ENCODE measurements around the gene CPED1.

Gene CPED1

DNA sequence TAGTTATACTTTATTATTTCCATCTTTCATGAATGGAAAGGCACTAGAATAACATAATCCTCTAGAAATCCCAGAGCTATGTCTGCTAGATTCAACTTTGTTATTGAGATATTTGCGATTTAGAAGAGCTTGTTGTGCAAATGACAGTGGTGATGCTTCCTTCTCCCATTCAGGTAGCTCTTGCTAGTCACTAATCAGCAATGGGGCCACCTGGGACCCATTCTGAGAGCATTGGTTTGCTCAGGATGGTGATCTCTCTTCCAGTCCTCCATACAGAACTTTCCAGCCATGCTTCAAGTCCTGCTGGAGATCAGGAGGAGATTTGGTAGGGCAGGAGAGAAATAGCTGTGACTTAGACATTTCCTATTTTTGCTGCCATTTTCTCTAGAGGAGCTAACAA lies 274.5 kb downstream of the CPED1 start:
- ATAC-seq (replicated peaks) (no peak), DNase-seq (no peak)
- Mint-ChIP-seq H3K27me3 (no peaks in the 10 kb centered on the region), H3K4me3 (no peak overlapping the region), H3K27ac (no peak overlapping the region), H3K4me1 (peaks cover 16 to 41% of the 10 kb centered on the region in 2 donors), H3K36me3 (peaks cover 19 to 35% of the 10 kb centered on the region in 2 donors), H3K9me3 (peaks cover 0 to 2% of the 10 kb centered on the region in 2 donors)

DNA sequence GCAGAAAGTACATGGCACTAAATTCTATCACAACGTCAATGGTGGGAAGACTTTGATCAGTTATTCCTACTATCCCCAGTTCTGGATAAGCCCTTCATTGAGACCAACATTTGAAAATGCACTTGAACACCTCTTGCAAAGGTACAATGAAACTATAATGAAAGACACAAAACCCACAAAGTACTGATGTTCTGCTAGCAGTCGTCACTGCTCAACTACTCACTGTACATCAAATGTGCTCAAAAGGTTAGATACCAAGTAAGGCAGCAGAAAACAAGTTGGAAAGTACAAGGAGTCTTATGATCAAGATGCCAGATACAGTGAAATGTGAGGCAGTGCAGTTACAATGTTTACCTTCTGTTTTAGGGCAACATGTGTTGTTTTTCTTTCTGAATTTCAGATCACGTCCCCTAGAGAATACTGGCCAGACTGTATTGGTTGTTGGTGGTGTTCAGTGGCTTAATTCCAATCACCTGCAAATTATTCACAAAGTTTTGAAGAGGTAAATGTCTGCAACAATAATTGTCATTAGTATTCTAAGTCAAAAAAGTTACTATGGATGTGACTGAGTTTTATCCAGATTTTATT lies 277.9 kb downstream of the CPED1 start:
- DNase-seq, result no peak
- peaks cover 24 to 41% of the 10 kb centered on the region in 2 donors for H3K36me3 Mint-ChIP-seq
- no peak overlapping the region for H3K27ac Mint-ChIP-seq
- H3K9me3 Mint-ChIP-seq, result peaks cover 0 to 3% of the 10 kb centered on the region in 2 donors
- H3K4me3 Mint-ChIP-seq, result no peak overlapping the region
- no peak for ATAC-seq (replicated peaks)
- peaks cover 9 to 35% of the 10 kb centered on the region in 2 donors for H3K4me1 Mint-ChIP-seq
- H3K27me3 Mint-ChIP-seq, result no peaks in the 10 kb centered on the region

DNA sequence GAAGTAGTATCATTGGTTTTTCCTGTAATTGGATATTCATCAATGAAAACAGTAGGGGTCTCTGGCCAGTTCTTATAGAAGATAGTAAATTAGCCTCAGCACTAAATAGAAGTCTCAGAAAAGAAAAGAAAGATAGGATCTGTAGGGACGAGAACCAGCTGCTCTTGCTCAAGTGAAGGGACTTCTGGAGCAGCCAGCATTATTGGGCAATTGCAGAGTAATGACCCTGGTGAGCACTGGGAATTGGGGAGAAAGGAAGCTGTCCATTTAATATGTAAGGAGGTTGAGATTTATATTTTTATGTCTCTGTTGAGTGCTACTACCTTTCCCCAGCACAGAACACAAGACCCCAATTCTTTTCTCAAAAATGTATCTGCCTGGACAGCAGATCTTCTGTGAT lies 279.1 kb downstream of the CPED1 start:
- DNase-seq (no peak), ATAC-seq (replicated peaks) (no peak)
- H3K4me3 Mint-ChIP-seq, result no peak overlapping the region
- peaks cover 1 to 3% of the 10 kb centered on the region in 2 donors for H3K9me3 Mint-ChIP-seq
- H3K36me3 Mint-ChIP-seq, result peaks cover 19 to 35% of the 10 kb centered on the region in 2 donors
- no peak overlapping the region for H3K27ac Mint-ChIP-seq
- no peaks in the 10 kb centered on the region for H3K27me3 Mint-ChIP-seq
- peaks cover 13 to 38% of the 10 kb centered on the region in 2 donors for H3K4me1 Mint-ChIP-seq

- no peak for ATAC-seq (replicated peaks)
- Mint-ChIP-seq H3K27me3 (no peaks in the 10 kb centered on the region), H3K9me3 (peaks cover 3% of the 10 kb centered on the region in 2 donors), H3K4me3 (no peak overlapping the region), H3K27ac (no peak overlapping the region), H3K36me3 (peaks cover 16 to 30% of the 10 kb centered on the region in 2 donors), H3K4me1 (peaks cover 18 to 56% of the 10 kb centered on the region in 2 donors)
- no peak for DNase-seq
Observed at GRCh38 chr7:121269798-121270197, 281.3 kb downstream of the CPED1 start.

- DNase-seq (no peak), ATAC-seq (replicated peaks) (no peak)
- Mint-ChIP-seq H3K36me3 (peaks cover 8 to 21% of the 10 kb centered on the region in 2 donors), H3K9me3 (peaks cover 3% of the 10 kb centered on the region in 2 donors), H3K4me3 (no peak overlapping the region), H3K27me3 (no peaks in the 10 kb centered on the region), H3K4me1 (peaks cover 17 to 56% of the 10 kb centered on the region in 2 donors), H3K27ac (no peak overlapping the region)
Observed at GRCh38 chr7:121271098-121271497, 282.6 kb downstream of the CPED1 start.

DNA sequence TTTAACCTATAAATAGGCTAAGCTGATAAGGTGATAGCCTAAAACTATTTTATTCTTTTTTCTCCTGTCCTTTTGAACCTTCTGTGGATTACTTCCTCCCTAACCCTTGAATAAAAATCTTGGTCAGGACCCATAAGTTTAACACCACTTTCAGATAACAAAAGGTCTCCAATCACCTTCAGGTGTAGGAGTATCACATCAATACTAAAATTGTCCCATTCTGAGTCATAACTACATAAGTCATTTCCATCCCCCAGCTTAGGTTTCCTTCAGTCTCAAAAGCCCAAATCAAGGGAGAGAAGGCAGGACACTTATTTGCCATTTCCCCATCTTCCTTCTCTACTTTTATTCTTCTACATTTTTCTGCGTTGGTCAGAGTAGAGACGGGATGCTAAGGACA lies 283.4 kb downstream of the CPED1 start:
- peak; percentile 66 to 78 for ATAC-seq (replicated peaks)
- H3K27me3 Mint-ChIP-seq, result no peaks in the 10 kb centered on the region
- H3K4me1 Mint-ChIP-seq, result peaks cover 21 to 61% of the 10 kb centered on the region in 2 donors
- H3K36me3 Mint-ChIP-seq, result peaks cover 11 to 20% of the 10 kb centered on the region in 2 donors
- peaks cover 3% of the 10 kb centered on the region in 2 donors for H3K9me3 Mint-ChIP-seq
- H3K27ac Mint-ChIP-seq, result no peak overlapping the region
- H3K4me3 Mint-ChIP-seq, result no peak overlapping the region
- no peak for DNase-seq

GRCh38 chr7:121272676-121273075 lies 284.2 kb downstream of the CPED1 start:
- H3K9me3 Mint-ChIP-seq, result peaks cover 1 to 3% of the 10 kb centered on the region in 2 donors
- no peak for DNase-seq
- no peak overlapping the region for H3K4me3 Mint-ChIP-seq
- H3K27me3 Mint-ChIP-seq, result no peaks in the 10 kb centered on the region
- no peak overlapping the region for H3K27ac Mint-ChIP-seq
- peaks cover 27 to 65% of the 10 kb centered on the region in 2 donors for H3K4me1 Mint-ChIP-seq
- ATAC-seq (replicated peaks), result no peak
- peaks cover 13 to 22% of the 10 kb centered on the region in 2 donors for H3K36me3 Mint-ChIP-seq

DNA sequence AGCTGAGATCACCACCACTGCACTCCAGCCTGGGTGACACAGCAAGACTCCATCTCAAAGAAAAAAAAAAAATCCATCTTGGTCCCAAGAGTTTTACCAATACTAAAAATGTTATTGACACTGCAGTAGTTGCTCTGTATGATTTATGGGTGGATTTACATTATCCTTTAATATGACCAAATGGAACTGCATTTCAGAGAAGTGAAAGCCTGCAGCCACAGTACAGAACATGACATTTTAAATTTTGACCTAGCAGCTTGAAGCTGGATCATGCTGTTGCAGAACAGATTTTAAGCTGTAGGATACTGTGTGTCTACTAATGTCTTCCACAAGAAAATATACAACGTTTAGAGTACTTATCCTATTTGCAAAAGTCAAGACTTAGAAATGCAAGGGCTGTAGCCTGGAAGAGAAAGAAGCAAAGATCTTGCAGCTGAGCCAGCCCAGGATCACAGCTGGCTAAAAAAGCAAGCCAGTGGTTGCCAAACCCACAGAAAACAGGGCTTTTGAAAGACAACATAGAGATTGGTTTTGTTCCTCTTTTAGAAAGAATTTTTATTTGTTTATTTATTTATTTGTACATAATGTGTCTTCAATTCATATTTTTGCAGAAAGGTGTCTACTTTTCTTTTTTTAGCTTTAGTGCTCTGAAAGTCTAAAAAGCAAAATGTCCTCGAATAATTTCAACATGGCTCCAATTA lies 285.1 kb downstream of the CPED1 start:
- H3K9me3 Mint-ChIP-seq, result peaks cover 1 to 3% of the 10 kb centered on the region in 2 donors
- H3K27me3 Mint-ChIP-seq, result no peaks in the 10 kb centered on the region
- peaks cover 13 to 23% of the 10 kb centered on the region in 2 donors for H3K36me3 Mint-ChIP-seq
- ATAC-seq (replicated peaks), result peak; percentile 70 to 71
- no peak overlapping the region for H3K27ac Mint-ChIP-seq
- H3K4me3 Mint-ChIP-seq, result peak overlapping the region in 1 of 2 donors; percentile 44
- DNase-seq, result no peak
- H3K4me1 Mint-ChIP-seq, result peaks cover 32 to 68% of the 10 kb centered on the region in 2 donors

DNA sequence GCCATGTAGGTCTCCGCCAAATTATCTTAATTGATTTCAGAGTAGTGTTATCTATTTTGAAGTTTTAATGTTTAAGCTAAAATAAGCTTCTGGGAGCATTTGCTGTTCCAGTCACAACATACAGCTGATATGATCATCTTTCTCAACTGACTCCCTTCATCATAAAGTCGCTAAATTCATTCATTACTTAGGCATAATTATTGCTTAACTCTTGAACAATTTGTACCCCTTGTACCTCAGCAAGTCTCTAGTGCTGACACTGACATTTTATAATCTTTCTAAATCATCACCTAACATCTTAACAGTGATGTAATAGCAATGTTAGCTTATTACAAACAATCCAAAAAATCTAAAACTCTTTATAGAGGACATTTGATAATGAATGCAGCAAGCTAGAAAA lies 286.0 kb downstream of the CPED1 start:
- DNase-seq (no peak), ATAC-seq (replicated peaks) (no peak)
- H3K27ac Mint-ChIP-seq, result no peak overlapping the region
- H3K9me3 Mint-ChIP-seq, result peaks cover 1 to 3% of the 10 kb centered on the region in 2 donors
- no peak overlapping the region for H3K4me3 Mint-ChIP-seq
- peaks cover 12 to 19% of the 10 kb centered on the region in 2 donors for H3K36me3 Mint-ChIP-seq
- H3K27me3 Mint-ChIP-seq, result no peaks in the 10 kb centered on the region
- peaks cover 34 to 69% of the 10 kb centered on the region in 2 donors for H3K4me1 Mint-ChIP-seq

DNA sequence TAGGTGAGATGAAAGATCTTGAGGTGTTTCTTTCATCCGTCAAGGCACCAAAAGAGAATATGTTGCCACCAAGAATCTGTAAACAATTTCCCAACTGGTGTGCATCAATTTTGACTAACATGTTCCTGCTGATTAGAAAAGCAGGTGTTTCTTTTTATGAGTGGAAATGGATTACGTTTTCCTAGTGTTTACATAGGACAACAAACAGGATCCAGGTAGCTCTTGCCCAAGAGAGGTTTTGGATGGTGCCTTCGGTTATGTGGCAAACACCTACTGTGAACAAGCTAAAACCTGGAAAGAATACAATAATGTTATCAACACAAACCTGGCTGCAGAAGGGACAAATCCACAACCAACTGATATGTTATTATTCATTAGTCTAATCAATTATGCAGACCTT lies 286.7 kb downstream of the CPED1 start:
- Mint-ChIP-seq H3K27ac (no peak overlapping the region), H3K27me3 (no peaks in the 10 kb centered on the region), H3K9me3 (peaks cover 1 to 3% of the 10 kb centered on the region in 2 donors), H3K36me3 (peaks cover 8 to 22% of the 10 kb centered on the region in 2 donors), H3K4me1 (peaks cover 37 to 72% of the 10 kb centered on the region in 2 donors), H3K4me3 (no peak overlapping the region)
- ATAC-seq (replicated peaks) (no peak), DNase-seq (no peak)

- H3K27me3 Mint-ChIP-seq, result no peaks in the 10 kb centered on the region
- peaks cover 7 to 18% of the 10 kb centered on the region in 2 donors for H3K36me3 Mint-ChIP-seq
- no peak overlapping the region for H3K27ac Mint-ChIP-seq
- peaks cover 37 to 77% of the 10 kb centered on the region in 2 donors for H3K4me1 Mint-ChIP-seq
- no peak for DNase-seq
- H3K4me3 Mint-ChIP-seq, result no peak overlapping the region
- no peak for ATAC-seq (replicated peaks)
- H3K9me3 Mint-ChIP-seq, result peaks cover 0 to 3% of the 10 kb centered on the region in 2 donors
Observed at GRCh38 chr7:121276313-121276712, 287.8 kb downstream of the CPED1 start.

GRCh38 chr7:121278120-121279021 lies 289.9 kb downstream of the CPED1 start:
- Mint-ChIP-seq H3K27ac (peak overlapping the region; percentile 84), H3K27me3 (no peaks in the 10 kb centered on the region), H3K4me3 (peak overlapping the region; percentile 54), H3K9me3 (no peaks in the 10 kb centered on the region), H3K4me1 (peaks cover 29 to 56% of the 10 kb centered on the region in 2 donors), H3K36me3 (peaks cover 7 to 20% of the 10 kb centered on the region in 2 donors)
- no peak for DNase-seq
- peak; percentile 96 to 97 for ATAC-seq (replicated peaks)

DNA sequence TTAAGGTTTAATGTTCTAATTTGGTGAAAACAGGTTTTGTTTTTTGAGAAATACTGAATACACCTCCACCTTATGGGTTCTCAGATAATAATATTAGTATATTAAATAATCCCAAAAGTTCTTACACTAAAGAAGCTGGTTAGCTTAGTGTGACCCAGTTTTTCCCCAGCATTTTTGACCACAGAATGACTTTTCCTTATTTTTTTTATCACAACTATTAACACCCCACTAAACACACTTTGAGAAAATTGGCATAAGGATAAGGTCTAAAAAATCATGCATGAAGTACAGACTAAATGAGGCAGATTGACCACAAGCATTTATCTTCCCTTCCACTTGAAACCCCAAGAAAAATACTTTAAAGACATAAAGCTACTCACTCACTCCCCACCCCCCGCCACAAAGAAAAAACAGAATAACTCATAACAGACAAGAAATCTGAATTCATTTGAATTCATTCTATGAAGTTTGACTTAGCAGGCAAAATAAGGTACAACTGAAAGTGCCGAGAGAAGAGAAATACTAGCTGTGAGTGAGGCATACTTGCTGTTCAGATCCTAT lies 290.6 kb downstream of the CPED1 start:
- H3K27me3 Mint-ChIP-seq, result no peaks in the 10 kb centered on the region
- peaks cover 5 to 7% of the 10 kb centered on the region in 2 donors for H3K9me3 Mint-ChIP-seq
- H3K36me3 Mint-ChIP-seq, result peaks cover 13 to 28% of the 10 kb centered on the region in 2 donors
- ATAC-seq (replicated peaks) (peak; percentile 18 to 40), DNase-seq (no peak)
- H3K27ac Mint-ChIP-seq, result peak overlapping the region; percentile 82
- peak overlapping the region; percentile 56 to 60 for H3K4me3 Mint-ChIP-seq
- peaks cover 28 to 51% of the 10 kb centered on the region in 2 donors for H3K4me1 Mint-ChIP-seq

GRCh38 chr7:121279822-121280221 lies 291.3 kb downstream of the CPED1 start:
- Mint-ChIP-seq H3K9me3 (peaks cover 8 to 12% of the 10 kb centered on the region in 2 donors), H3K4me3 (peak overlapping the region; percentile 56 to 60), H3K4me1 (peaks cover 29 to 46% of the 10 kb centered on the region in 2 donors)

More at GRCh38 chr7:121279822-121280221, 291.3 kb downstream of the CPED1 start:
- ATAC-seq (replicated peaks) (no peak), DNase-seq (no peak)
- Mint-ChIP-seq H3K27me3 (no peaks in the 10 kb centered on the region), H3K36me3 (peaks cover 16 to 34% of the 10 kb centered on the region in 2 donors), H3K27ac (peak overlapping the region; percentile 82)

All from stimulated activated naive B cell treated with anti-CD40 and anti-IgM and Interleukin-4, amounts not matched to agents 10 μg/mL and 1 μg/mL and 100 μg/mL, for 72 hours (primary cell).